HG02763 (cell line): ENCODE results near the gene TEX51.

Experiments used
- ATAC-seq: cut with Tn5 transposase; IDR thresholded peaks from one replicate; pipeline ENCODE4 v1.9.1; 2021; ENCODE audit warnings: mild to moderate bottlenecking, moderate library complexity; ENCODE audit not compliant: unreplicated experiment

The TEX51 gene

GRCh38 chr2:126946318-126947102, 47.8 kb downstream of the TEX51 start:
- ATAC-seq, result no peak

GRCh38 chr2:126947103-126947429, 48.4 kb downstream of the TEX51 start:
- ATAC-seq, result no peak

- ATAC-seq, result no peak
These were observed 51.1 kb downstream of the TEX51 start for GRCh38 chr2:126949775-126950174.

GRCh38 chr2:126950504-126950903, 51.8 kb downstream of the TEX51 start:
- no peak for ATAC-seq
